MM.1S (cell line): Measurements from ENCODE around the gene SPOCK3.

ENCODE experiments used
- CTCF ChIP-seq: fragments of 300-600 bp; sonication (generic); IDR thresholded peaks from 2 replicates; pipeline ENCODE4 v1.5.1; 2016; ENCODE audit warnings: antibody characterized with exemption, low read length, mixed read lengths
- EZH2 ChIP-seq: fragments of 300-600 bp; sonication (generic); optimal IDR thresholded peaks from 2 replicates; pipeline ENCODE3; 2017; ENCODE audit warnings: low read depth, mild to moderate bottlenecking, antibody characterized with exemption, low read length, mixed read lengths
- EZH2phosphoT487 ChIP-seq: fragments of 300-600 bp; sonication (generic); IDR thresholded peaks from 2 replicates; pipeline ENCODE4 v1.6.1; 2018; ENCODE audit warnings: antibody characterized with exemption, low read length

GRCh38 chr4:167114416-167114971 lies 119.8 kb downstream of the SPOCK3 start:
- no peak for TF ChIP-seq CTCF
- no peak for TF ChIP-seq EZH2
- no peak for TF ChIP-seq EZH2phosphoT487
